Keratinocyte (primary cell): ENCODE measurements around the gene CD55. TPM values are rescaled to one million over a fixed set of nuclear protein-coding genes. Genes with fewer than 3 reads are reported as not detected.
"Not testable (repeated sequence)": the region's sequence is repeated elsewhere in the genome, so short reads cannot be mapped to it uniquely, and the experiment has no call there.

ENCODE experiments used
- DNase-seq: peaks from one replicate; pipeline ENCODE4 v3.0.0-alpha.2; 2011; ENCODE audit warnings: low read depth, missing footprints, low spot score
- FAIRE-seq: peaks from 2 replicates; lab custom pipeline; 2011; peaks lifted over from hg19 to GRCh38; lab: Jason Lieb, UNC
- H2AFZ ChIP-seq: 2 replicates; pipeline ENCODE4 v1.6.0; 2012; ENCODE audit warnings: low read length, control low read depth, inconsistent platforms; ENCODE audit not compliant: control insufficient read depth
- H3K27ac ChIP-seq: 2 replicates; pipeline ENCODE4 v1.5.1; 2011; ENCODE audit warnings: low read length; ENCODE audit not compliant: control insufficient read depth, insufficient read depth
- H3K27me3 ChIP-seq: 3 replicates; pipeline ENCODE4 v1.6.0; 2011; ENCODE audit warnings: low read length; ENCODE audit not compliant: control insufficient read depth, insufficient read depth; ENCODE audit errors: extremely low read depth
- H3K36me3 ChIP-seq, 2 experiments: 2 replicates in 1 of 2; 3 replicates in 1 of 2; pipeline ENCODE4 v1.5.1; 2011; ENCODE audit warnings: low read length in 2 of 2, mild to moderate bottlenecking in 1 of 2; ENCODE audit not compliant: control insufficient read depth in 2 of 2, insufficient read depth in 2 of 2; ENCODE audit errors: extremely low read depth in 1 of 2
- H3K4me1 ChIP-seq: 3 replicates; pipeline ENCODE4 v1.5.1; 2011; ENCODE audit warnings: low read length; ENCODE audit not compliant: control insufficient read depth, insufficient read depth; ENCODE audit errors: extremely low read depth
- H3K4me2 ChIP-seq: 3 replicates; pipeline ENCODE4 v1.6.0; 2011; ENCODE audit warnings: low read depth, low read length; ENCODE audit not compliant: control insufficient read depth, insufficient read depth; ENCODE audit errors: extremely low read depth
- H3K4me3 ChIP-seq, 3 experiments: fragments of 200-600 bp in 1 of 3; sonication (generic) in 1 of 3; 2 replicates in 2 of 3; 3 replicates in 1 of 3; pipeline ENCODE4 v1.5.1; 2011 to 2016; ENCODE audit warnings: low read length in 3 of 3, mild to moderate bottlenecking in 3 of 3, control low read depth in 2 of 3, inconsistent platforms in 1 of 3, low read depth in 1 of 3, mixed read lengths in 1 of 3, mixed run types in 1 of 3, moderate library complexity in 1 of 3; ENCODE audit not compliant: control insufficient read depth in 2 of 3, insufficient read depth in 2 of 3; ENCODE audit errors: extremely low read depth in 1 of 3
- H3K79me2 ChIP-seq: 2 replicates; pipeline ENCODE4 v1.6.0; 2012; ENCODE audit warnings: low read length; ENCODE audit not compliant: control insufficient read depth, insufficient read depth
- H3K9ac ChIP-seq: 3 replicates; pipeline ENCODE4 v1.6.0; 2011; ENCODE audit warnings: low read length; ENCODE audit not compliant: control insufficient read depth, insufficient read depth; ENCODE audit errors: extremely low read depth
- H3K9me1 ChIP-seq: 3 replicates; pipeline ENCODE4 v1.6.0; 2011; ENCODE audit warnings: low read length; ENCODE audit not compliant: control insufficient read depth, insufficient read depth; ENCODE audit errors: extremely low read depth
- H3K9me3 ChIP-seq: 2 replicates; pipeline ENCODE4 v1.5.1; 2012; ENCODE audit warnings: low read depth, low read length; ENCODE audit not compliant: control insufficient read depth
- H4K20me1 ChIP-seq: 3 replicates; pipeline ENCODE4 v1.6.0; 2011; ENCODE audit warnings: low read length; ENCODE audit not compliant: control insufficient read depth, insufficient read depth; ENCODE audit errors: extremely low read depth
- EZH2 ChIP-seq: IDR thresholded peaks from one replicate; pipeline ENCODE4 v1.6.1; 2012; ENCODE audit warnings: inconsistent platforms, mild to moderate bottlenecking, low read length, moderate library complexity
- dilution Hi-C: fragments of 300-500 bp; cut with MboI; formaldehyde crosslinking; loops from one replicate; pipeline ENCODE4 v1.7.0; 2020; ENCODE audit warnings: low sequenced_read_pairs; ENCODE audit not compliant: extremely low pct_ligation_motif_present
- polyA plus RNA-seq, 5 experiments: library from polyadenylated mRNA; depleted of rRNA in 3 of 5; stranded (reverse) in 3 of 5; stranded (forward) in 1 of 5; unstranded in 1 of 5; fragments of >200 nt; gene quantifications; 1 replicate in 1 of 5; 2 replicates in 3 of 5; 3 replicates in 1 of 5; pipeline versions ENCODE4 v1.2.1 to v1.2.3, GENCODE V29; 2011 to 2012; ENCODE audit warnings: missing spikeins in 2 of 5, low read depth in 1 of 5, low replicate concordance in 1 of 5
- TF ChIP-seq, protein P1 (sequence below), 3 experiments: IDR thresholded peaks in 1 of 3; conservative IDR thresholded peaks in 1 of 3; optimal IDR thresholded peaks in 1 of 3; 2 replicates in 2 of 3; 3 replicates in 1 of 3; pipeline versions ENCODE3 to v1.5.1; 2011; ENCODE audit warnings: low read length in 3 of 3, mild to moderate bottlenecking in 3 of 3, moderate library complexity in 2 of 3, control low read depth in 1 of 3, inconsistent platforms in 1 of 3; ENCODE audit not compliant: insufficient read depth in 2 of 3; ENCODE audit errors: extremely low read depth in 1 of 3

CD55 gene
- polyA plus RNA-seq, 1 donor (not counting 4 experiments of a cell fraction or from before 2014, with no cell fraction given), result 37.3 TPM

DNA sequence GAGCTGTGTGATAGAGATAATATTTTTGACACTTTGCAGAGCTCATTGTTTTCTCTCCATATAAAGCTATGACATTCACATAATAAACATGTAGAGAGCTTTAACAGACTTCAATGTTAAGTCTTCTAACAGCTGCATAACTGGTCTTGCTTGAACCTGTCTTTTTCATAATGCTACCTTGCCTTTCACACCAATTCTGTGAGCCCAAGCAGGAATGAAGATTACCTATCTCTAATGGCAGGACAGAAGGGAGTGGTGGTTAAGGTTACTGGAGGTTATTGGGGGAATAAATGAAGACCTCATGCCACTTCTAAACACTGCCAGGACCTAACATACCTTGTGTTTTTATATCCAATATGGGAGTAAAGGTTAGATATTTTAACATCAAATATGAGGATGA is 2.3 kb upstream of the CD55 start:
- no peak overlapping the region for H3K27ac ChIP-seq
- no peaks in the 10 kb centered on the region for H3K27me3 ChIP-seq
- dilution Hi-C loops, result no loop called here

DNA sequence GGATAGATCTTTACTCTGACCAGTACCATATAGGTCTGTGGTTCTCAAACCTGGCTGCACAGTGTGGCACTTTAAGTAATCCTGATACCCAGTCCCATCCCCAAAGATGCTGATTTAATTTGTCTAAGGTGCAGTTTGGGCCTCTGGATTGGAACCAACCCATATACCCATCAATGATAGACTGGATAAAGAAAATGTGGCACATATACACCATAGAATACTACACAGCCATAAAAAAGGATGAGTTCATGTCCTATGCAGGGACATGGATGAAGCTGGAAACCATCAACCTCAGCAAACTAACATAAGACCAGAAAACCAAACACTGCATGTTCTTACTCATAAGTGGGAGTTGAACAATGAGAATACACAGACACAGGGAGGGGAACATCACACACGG is 1.4 kb upstream of the CD55 start:
- peaks cover 27% of the 10 kb centered on the region for H3K4me1 ChIP-seq
- dilution Hi-C loops, H3K27ac ChIP-seq: not testable (repeated sequence)

More for the DNA sequence above, 2.3 kb upstream of the CD55 start:
- no peak overlapping the region for H2AFZ ChIP-seq
- H3K9me1 ChIP-seq, result no peaks in the 10 kb centered on the region
- H4K20me1 ChIP-seq, result no peaks in the 10 kb centered on the region
- H3K4me3 ChIP-seq, result no peak overlapping the region
- H3K9me3 ChIP-seq, result no peaks in the 10 kb centered on the region
- H3K4me1 ChIP-seq, result peaks cover 35% of the 10 kb centered on the region
- FAIRE-seq (no peak), DNase-seq (no peak)
- TF ChIP-seq, protein P1, sequence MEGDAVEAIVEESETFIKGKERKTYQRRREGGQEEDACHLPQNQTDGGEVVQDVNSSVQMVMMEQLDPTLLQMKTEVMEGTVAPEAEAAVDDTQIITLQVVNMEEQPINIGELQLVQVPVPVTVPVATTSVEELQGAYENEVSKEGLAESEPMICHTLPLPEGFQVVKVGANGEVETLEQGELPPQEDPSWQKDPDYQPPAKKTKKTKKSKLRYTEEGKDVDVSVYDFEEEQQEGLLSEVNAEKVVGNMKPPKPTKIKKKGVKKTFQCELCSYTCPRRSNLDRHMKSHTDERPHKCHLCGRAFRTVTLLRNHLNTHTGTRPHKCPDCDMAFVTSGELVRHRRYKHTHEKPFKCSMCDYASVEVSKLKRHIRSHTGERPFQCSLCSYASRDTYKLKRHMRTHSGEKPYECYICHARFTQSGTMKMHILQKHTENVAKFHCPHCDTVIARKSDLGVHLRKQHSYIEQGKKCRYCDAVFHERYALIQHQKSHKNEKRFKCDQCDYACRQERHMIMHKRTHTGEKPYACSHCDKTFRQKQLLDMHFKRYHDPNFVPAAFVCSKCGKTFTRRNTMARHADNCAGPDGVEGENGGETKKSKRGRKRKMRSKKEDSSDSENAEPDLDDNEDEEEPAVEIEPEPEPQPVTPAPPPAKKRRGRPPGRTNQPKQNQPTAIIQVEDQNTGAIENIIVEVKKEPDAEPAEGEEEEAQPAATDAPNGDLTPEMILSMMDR (optimal IDR thresholded peaks at IDR 0.05 in 1 of 3, IDR thresholded peaks at IDR 0.05 in 1 of 3, conservative IDR thresholded peaks at IDR 0.05 in 1 of 3; ENCODE audit: extremely low read depth in 1 of 3, insufficient read depth in 2 of 3, low read length in 3 of 3), result no peak
- no peak for TF ChIP-seq EZH2
- no peak overlapping the region for H3K4me2 ChIP-seq
- no peak overlapping the region for H3K9ac ChIP-seq
- H3K36me3 ChIP-seq, result peaks cover 0 to 4% of the 10 kb centered on the region in 2 experiments
- no peaks in the 10 kb centered on the region for H3K79me2 ChIP-seq

More for the DNA sequence above, 1.4 kb upstream of the CD55 start:
- not testable (repeated sequence) for H2AFZ ChIP-seq, H3K27me3 ChIP-seq, DNase-seq, H3K79me2 ChIP-seq, H3K9me3 ChIP-seq, H3K4me3 ChIP-seq, FAIRE-seq, H4K20me1 ChIP-seq, H3K9ac ChIP-seq, H3K9me1 ChIP-seq, H3K4me2 ChIP-seq, H3K36me3 ChIP-seq
